PC-3 (cell line): ENCODE data around the gene TMEM181. TPM values are rescaled to one million over a fixed set of nuclear protein-coding genes. Genes with fewer than 3 reads are reported as not detected.
A peak's percentile ranks its signal among the peaks of the same experiment; 100 is the strongest.

ENCODE experiments used
- ATAC-seq: fragments of 200-7000 bp; cut with Tn5 transposase; 2 replicates; pipeline ENCODE4 v1.9.1; 2020; ENCODE audit warnings: mild to moderate bottlenecking, moderate library complexity
- BruUV-seq: library from RNA; stranded (reverse); fragments of 400-500 nt; replicated peaks from 2 replicates; lab custom pipeline; 2021; lab: Mats Ljungman, UMichigan
- CTCF ChIA-PET: fragments of 300-600 bp; sonication (Branson Sonifier 250); formaldehyde crosslinking; loops from one replicate; lab custom pipeline; 2022; ENCODE audit warnings: antibody characterized with exemption; lab: Charles Lee
- POLR2A ChIA-PET: fragments of 300-600 bp; sonication (Branson Sonifier 250); formaldehyde crosslinking; loops from one replicate; lab custom pipeline; 2022; ENCODE audit warnings: antibody characterized with exemption; ENCODE audit not compliant: unreplicated experiment; lab: Charles Lee
- DNase-seq: peaks from one replicate; pipeline ENCODE4 v3.0.0-alpha.2; 2015
- H2AFZ ChIP-seq: fragments of 300-600 bp; sonication (generic); 2 replicates; pipeline ENCODE4 v1.6.0; 2016; ENCODE audit warnings: antibody characterized with exemption, low read length
- H3F3A ChIP-seq: fragments of 300-600 bp; sonication (generic); one replicate; pipeline ENCODE4 v1.6.0; 2017; ENCODE audit warnings: antibody characterized with exemption, low read length, control low read depth, mild to moderate bottlenecking; ENCODE audit not compliant: unreplicated experiment
- H3K27ac ChIP-seq: fragments of 300-600 bp; sonication (generic); 2 replicates; pipeline ENCODE4 v1.5.1; 2016; ENCODE audit warnings: mild to moderate bottlenecking, low read length
- H3K27me3 ChIP-seq: fragments of 300-600 bp; sonication (generic); 2 replicates; pipeline ENCODE4 v1.6.1; 2016; ENCODE audit warnings: low read length, mixed read lengths
- H3K36me3 ChIP-seq: fragments of 300-600 bp; sonication (generic); 2 replicates; pipeline ENCODE4 v1.6.1; 2016; ENCODE audit warnings: low read depth, mixed run types, low read length, mixed read lengths
- H3K4me1 ChIP-seq: fragments of 300-600 bp; sonication (generic); 2 replicates; pipeline ENCODE4 v1.5.1; 2016; ENCODE audit warnings: low read length; ENCODE audit not compliant: insufficient read depth
- H3K4me2 ChIP-seq: fragments of 300-600 bp; sonication (generic); 2 replicates; pipeline ENCODE4 v1.6.0; 2016; ENCODE audit warnings: low read length
- H3K4me3 ChIP-seq: fragments of 300-600 bp; sonication (generic); 2 replicates; pipeline ENCODE4 v1.5.1; 2016; ENCODE audit warnings: mild to moderate bottlenecking, low read length, mixed read lengths
- H3K79me2 ChIP-seq: fragments of 300-600 bp; sonication (generic); 2 replicates; pipeline ENCODE4 v1.6.1; 2017; ENCODE audit warnings: low read length, mixed read lengths
- H3K9ac ChIP-seq: fragments of 300-600 bp; sonication (generic); 2 replicates; pipeline ENCODE4 v1.6.0; 2016; ENCODE audit warnings: mild to moderate bottlenecking, low read length
- H3K9me2 ChIP-seq: fragments of 300-600 bp; sonication (generic); replicated peaks from 2 replicates; pipeline ENCODE4 v1.6.1; 2016; ENCODE audit warnings: mixed run types, low read length, mixed read lengths
- H3K9me3 ChIP-seq: fragments of 300-600 bp; sonication (generic); 2 replicates; pipeline ENCODE4 v1.6.1; 2016; ENCODE audit warnings: low read length, mixed read lengths
- H4K20me1 ChIP-seq: fragments of 300-600 bp; sonication (generic); 2 replicates; pipeline ENCODE4 v1.6.1; 2016; ENCODE audit warnings: low read length, mixed read lengths
- EZH2 ChIP-seq: fragments of 300-600 bp; sonication (generic); IDR thresholded peaks from one replicate; pipeline ENCODE4 v1.6.1; 2017; ENCODE audit warnings: antibody characterized with exemption, mild to moderate bottlenecking, low read length; ENCODE audit not compliant: unreplicated experiment
- EZH2phosphoT487 ChIP-seq: fragments of 300-600 bp; sonication (generic); IDR thresholded peaks from 2 replicates; pipeline ENCODE4 v1.6.1; 2018; ENCODE audit warnings: mild to moderate bottlenecking, antibody characterized with exemption, low read length, borderline replicate concordance
- intact Hi-C: fragments of 100-400 bp; cut with micrococcal nuclease; formaldehyde crosslinking; loops from 2 replicates; pipeline ENCODE4 v1.9.0; 2023
- total RNA-seq: library from RNA; depleted of rRNA; stranded (reverse); fragments of >200 nt; gene quantifications from 2 replicates; pipeline ENCODE4 v1.2.3, GENCODE V29; 2014
- TF ChIP-seq, protein P1 (sequence below): fragments of 300-600 bp; sonication (generic); conservative IDR thresholded peaks from 2 replicates; pipeline ENCODE4 v1.5.1; 2017; ENCODE audit warnings: antibody characterized with exemption, low read depth, mild to moderate bottlenecking, low read length

Gene TMEM181
- total RNA-seq, 1 experiment from 2014 or later: 13.7 TPM

DNA sequence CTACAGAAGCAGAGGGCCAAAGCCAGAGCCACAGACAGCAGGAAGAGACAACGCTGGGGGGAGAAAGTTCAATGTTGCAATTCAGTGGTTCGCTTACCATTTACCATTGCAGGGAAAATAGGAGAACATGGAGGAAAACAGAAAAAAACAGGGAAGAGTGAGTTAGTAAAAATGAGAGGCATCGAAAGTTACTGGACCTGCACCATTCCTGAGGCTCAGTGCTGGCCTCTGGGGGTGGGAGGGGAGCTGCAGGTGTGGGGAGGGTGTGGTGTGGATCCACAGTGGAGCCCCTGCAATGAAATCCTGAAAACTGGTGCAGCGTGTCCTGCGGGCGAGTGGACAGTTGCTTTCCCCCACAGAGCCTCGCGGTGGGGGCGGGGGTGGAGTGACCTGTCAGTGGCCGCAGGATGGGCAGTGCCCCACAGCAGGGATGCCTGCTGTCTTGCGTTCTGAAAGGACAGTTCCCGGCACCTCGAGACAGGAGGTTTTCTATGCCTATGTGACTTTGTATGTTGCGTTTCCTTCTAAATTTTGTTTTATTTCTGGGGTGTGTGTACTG, 5.7 kb downstream of the TMEM181 start:
- Histone ChIP-seq H3K79me2 (peaks cover 91% of the 10 kb centered on the region), H3K36me3 (no peaks in the 10 kb centered on the region), H3K27ac (no peak overlapping the region), H3K4me3 (no peak overlapping the region), H3K9me2 (no peaks in the 10 kb centered on the region), H2AFZ (no peak overlapping the region), H3K4me1 (peaks cover 30% of the 10 kb centered on the region), H3K27me3 (no peaks in the 10 kb centered on the region), H4K20me1 (peaks cover 14% of the 10 kb centered on the region; the same call in 1 of the 2 replicates), H3F3A (no peaks in the 10 kb centered on the region), H3K4me2 (no peak overlapping the region), H3K9me3 (no peaks in the 10 kb centered on the region), H3K9ac (no peak overlapping the region)
- ChIA-PET POLR2A (no interaction called here), CTCF (no interaction called here)
- DNase-seq (no peak), ATAC-seq (no peak)
- TF ChIP-seq EZH2phosphoT487: no peak
- no peak for TF ChIP-seq EZH2
- TF ChIP-seq, protein P1, sequence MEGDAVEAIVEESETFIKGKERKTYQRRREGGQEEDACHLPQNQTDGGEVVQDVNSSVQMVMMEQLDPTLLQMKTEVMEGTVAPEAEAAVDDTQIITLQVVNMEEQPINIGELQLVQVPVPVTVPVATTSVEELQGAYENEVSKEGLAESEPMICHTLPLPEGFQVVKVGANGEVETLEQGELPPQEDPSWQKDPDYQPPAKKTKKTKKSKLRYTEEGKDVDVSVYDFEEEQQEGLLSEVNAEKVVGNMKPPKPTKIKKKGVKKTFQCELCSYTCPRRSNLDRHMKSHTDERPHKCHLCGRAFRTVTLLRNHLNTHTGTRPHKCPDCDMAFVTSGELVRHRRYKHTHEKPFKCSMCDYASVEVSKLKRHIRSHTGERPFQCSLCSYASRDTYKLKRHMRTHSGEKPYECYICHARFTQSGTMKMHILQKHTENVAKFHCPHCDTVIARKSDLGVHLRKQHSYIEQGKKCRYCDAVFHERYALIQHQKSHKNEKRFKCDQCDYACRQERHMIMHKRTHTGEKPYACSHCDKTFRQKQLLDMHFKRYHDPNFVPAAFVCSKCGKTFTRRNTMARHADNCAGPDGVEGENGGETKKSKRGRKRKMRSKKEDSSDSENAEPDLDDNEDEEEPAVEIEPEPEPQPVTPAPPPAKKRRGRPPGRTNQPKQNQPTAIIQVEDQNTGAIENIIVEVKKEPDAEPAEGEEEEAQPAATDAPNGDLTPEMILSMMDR: 0 out of 2 replicates have a peak, but pooled peaks have one; percentile 12
- BruUV-seq: no TSS peak
- intact Hi-C loops: no loop called here

DNA sequence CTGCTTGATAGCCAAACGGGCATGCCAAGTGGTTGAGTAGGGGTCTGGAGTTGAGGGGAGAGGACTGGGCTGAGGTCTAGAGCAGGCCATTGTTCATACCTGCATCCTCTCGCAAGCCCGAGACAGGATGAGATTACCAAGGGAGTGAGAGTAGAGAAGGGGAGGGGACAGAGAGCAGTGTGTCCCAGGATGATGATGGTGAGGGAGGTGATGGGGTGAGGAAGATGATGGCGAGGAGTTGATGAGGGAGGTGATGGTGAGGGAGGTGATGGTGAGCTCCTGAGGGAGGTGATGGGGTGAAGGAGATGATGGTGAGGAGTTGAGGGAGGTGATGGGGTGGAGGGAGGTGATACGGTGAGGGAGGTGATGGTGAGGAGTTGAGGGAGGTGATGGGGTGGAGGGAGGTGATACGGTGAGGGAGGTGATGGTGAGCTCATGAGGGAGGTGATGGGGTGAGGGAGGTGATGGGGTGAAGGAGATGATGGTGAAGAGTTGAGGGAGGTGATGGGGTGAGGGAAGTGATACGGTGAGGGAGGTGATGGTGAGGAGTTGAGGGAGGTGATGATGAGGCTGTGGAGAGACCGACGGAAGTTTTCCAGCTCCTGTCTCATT, 6.4 kb downstream of the TMEM181 start:
- H3K79me2 ChIP-seq: peaks cover 83% of the 10 kb centered on the region
- ChIA-PET POLR2A (no interaction called here), CTCF (no interaction called here)

More for the DNA sequence above, 6.4 kb downstream of the TMEM181 start:
- Histone ChIP-seq H3K27me3 (no peaks in the 10 kb centered on the region), H3F3A (no peaks in the 10 kb centered on the region), H3K4me3 (no peak overlapping the region), H3K27ac (no peak overlapping the region), H3K36me3 (no peaks in the 10 kb centered on the region), H2AFZ (no peak overlapping the region), H3K4me2 (no peak overlapping the region), H3K9me3 (no peaks in the 10 kb centered on the region), H4K20me1 (peaks cover 14% of the 10 kb centered on the region; the same call in 1 of the 2 replicates), H3K4me1 (peaks cover 26% of the 10 kb centered on the region), H3K9ac (no peak overlapping the region), H3K9me2 (no peaks in the 10 kb centered on the region)
- intact Hi-C loops: no loop called here
- TF ChIP-seq EZH2phosphoT487 (no peak), EZH2 (no peak)
- TF ChIP-seq, protein P1: no peak
- ATAC-seq: no peak
- DNase-seq: no peak
- no TSS peak for BruUV-seq
